Neural crest cell (in vitro differentiated cells): ENCODE measurements around the gene CMTM2. TPM values are rescaled to one million over a fixed set of nuclear protein-coding genes. Genes with fewer than 3 reads are reported as not detected.

Source experiments
- DNase-seq: peaks from one replicate; pipeline ENCODE4 v3.0.0; 2021; ENCODE audit warnings: low read depth, mixed read lengths, low spot score
- H3K27ac Mint-ChIP-seq: one replicate; pipeline ENCODE4 v1.8.0; 2021; ENCODE audit warnings: mild to moderate bottlenecking, mixed read lengths; ENCODE audit not compliant: unreplicated experiment
- H3K27me3 Mint-ChIP-seq: 2 replicates; pipeline ENCODE4 v1.8.0; 2021; ENCODE audit warnings: low read depth, mild to moderate bottlenecking, mixed read lengths
- H3K36me3 Mint-ChIP-seq: 2 replicates; pipeline ENCODE4 v1.8.0; 2021; ENCODE audit warnings: low read depth, mild to moderate bottlenecking, mixed read lengths
- H3K4me1 Mint-ChIP-seq: 2 replicates; pipeline ENCODE4 v1.8.0; 2021; ENCODE audit warnings: mixed read lengths
- H3K4me3 Mint-ChIP-seq: one replicate; pipeline ENCODE4 v1.8.0; 2021; ENCODE audit warnings: mild to moderate bottlenecking, mixed read lengths
- H3K9me3 Mint-ChIP-seq: 2 replicates; pipeline ENCODE4 v1.8.0; 2021; ENCODE audit warnings: mixed read lengths
- CTCF ChIP-seq: fragments of 200-600 bp; sonication (generic); conservative IDR thresholded peaks from 2 replicates; pipeline ENCODE4 v1.5.0; 2021; ENCODE audit warnings: antibody characterized with exemption, mild to moderate bottlenecking
- total RNA-seq: library from RNA; stranded (reverse); gene quantifications from 2 replicates; pipeline ENCODE4 v1.2.1, GENCODE V29; 2021

CMTM2 gene
- total RNA-seq, 1 donor from 2014 or later = 0.54 TPM

GRCh38 chr16:66612422-66612821 is 33.2 kb downstream of the CMTM2 start:
- peaks cover 7% of the 10 kb centered on the region for H3K4me1 Mint-ChIP-seq
- H3K27ac Mint-ChIP-seq = no peak overlapping the region
- no peak overlapping the region for H3K4me3 Mint-ChIP-seq
- no peaks in the 10 kb centered on the region for H3K27me3 Mint-ChIP-seq
- DNase-seq = no peak
- H3K9me3 Mint-ChIP-seq = no peaks in the 10 kb centered on the region
- no peak for TF ChIP-seq CTCF
- H3K36me3 Mint-ChIP-seq = peaks cover 5% of the 10 kb centered on the region

- Mint-ChIP-seq H3K4me1 (no peaks in the 10 kb centered on the region), H3K36me3 (peaks cover 5% of the 10 kb centered on the region), H3K27me3 (no peaks in the 10 kb centered on the region), H3K27ac (no peak overlapping the region), H3K9me3 (no peaks in the 10 kb centered on the region), H3K4me3 (no peak overlapping the region)
- no peak for DNase-seq
- TF ChIP-seq CTCF = no peak
Observed at GRCh38 chr16:66614161-66614802, 35.0 kb downstream of the CMTM2 start.

GRCh38 chr16:66616169-66616568 is 36.9 kb downstream of the CMTM2 start:
- H3K4me3 Mint-ChIP-seq = no peak overlapping the region
- H3K4me1 Mint-ChIP-seq = peaks cover 3% of the 10 kb centered on the region

GRCh38 chr16:66616592-66616991 is 37.3 kb downstream of the CMTM2 start:
- DNase-seq = no peak

More at GRCh38 chr16:66616169-66616568, 36.9 kb downstream of the CMTM2 start:
- no peak for DNase-seq
- H3K27me3 Mint-ChIP-seq = no peaks in the 10 kb centered on the region
- TF ChIP-seq CTCF = no peak
- no peak overlapping the region for H3K27ac Mint-ChIP-seq
- H3K36me3 Mint-ChIP-seq = peaks cover 2% of the 10 kb centered on the region
- no peaks in the 10 kb centered on the region for H3K9me3 Mint-ChIP-seq

GRCh38 chr16:66617010-66617434 is 37.8 kb downstream of the CMTM2 start:
- H3K4me3 Mint-ChIP-seq = no peak overlapping the region

More at GRCh38 chr16:66616592-66616991, 37.3 kb downstream of the CMTM2 start:
- Mint-ChIP-seq H3K4me3 (no peak overlapping the region), H3K36me3 (peaks cover 2% of the 10 kb centered on the region), H3K4me1 (peaks cover 3% of the 10 kb centered on the region), H3K27me3 (no peaks in the 10 kb centered on the region), H3K27ac (no peak overlapping the region), H3K9me3 (no peaks in the 10 kb centered on the region)
- no peak for TF ChIP-seq CTCF

More at GRCh38 chr16:66617010-66617434, 37.8 kb downstream of the CMTM2 start:
- Mint-ChIP-seq H3K27ac (no peak overlapping the region), H3K4me1 (peaks cover 3% of the 10 kb centered on the region), H3K36me3 (peaks cover 2% of the 10 kb centered on the region), H3K27me3 (no peaks in the 10 kb centered on the region), H3K9me3 (no peaks in the 10 kb centered on the region)
- DNase-seq = no peak
- no peak for TF ChIP-seq CTCF
